ENCODE data around the gene SH3BP2. TPM values are rescaled to one million over a fixed set of nuclear protein-coding genes. Genes with fewer than 3 reads are reported as not detected.
A peak's percentile ranks its signal among the peaks of the same experiment; 100 is the strongest.

Gene SH3BP2
- total RNA-seq, 1 donor from 2014 or later = 85.3 TPM

GRCh38 chr4:2865196-2865780 is 72.4 kb downstream of the SH3BP2 start:
- H3K27me3 Mint-ChIP-seq (ENCODE audit: unreplicated experiment) = peaks cover 1% of the 10 kb centered on the region
- no peak for TF ChIP-seq CTCF (IDR thresholded peaks at IDR 0.05; ENCODE audit: partially characterized antibody, unreplicated experiment)
- H3K27ac Mint-ChIP-seq (ENCODE audit: unreplicated experiment) = no peak overlapping the region
- H3K36me3 Mint-ChIP-seq (ENCODE audit: unreplicated experiment) = no peaks in the 10 kb centered on the region
- no peak overlapping the region for H3K4me3 Mint-ChIP-seq (ENCODE audit: unreplicated experiment)
- no peak for DNase-seq
- peaks cover 5% of the 10 kb centered on the region for H3K9me3 Mint-ChIP-seq (ENCODE audit: unreplicated experiment)
- H3K4me1 Mint-ChIP-seq (ENCODE audit: low read depth, unreplicated experiment) = peaks cover 67% of the 10 kb centered on the region

GRCh38 chr4:2866160-2866861 is 73.4 kb downstream of the SH3BP2 start:
- Mint-ChIP-seq H3K27ac (ENCODE audit: unreplicated experiment) (peak overlapping the region; percentile 38), H3K27me3 (ENCODE audit: unreplicated experiment) (peaks cover 1% of the 10 kb centered on the region), H3K36me3 (ENCODE audit: unreplicated experiment) (no peaks in the 10 kb centered on the region), H3K4me1 (ENCODE audit: low read depth, unreplicated experiment) (peaks cover 64% of the 10 kb centered on the region), H3K9me3 (ENCODE audit: unreplicated experiment) (peaks cover 5% of the 10 kb centered on the region), H3K4me3 (ENCODE audit: unreplicated experiment) (no peak overlapping the region)
- TF ChIP-seq CTCF (IDR thresholded peaks at IDR 0.05; ENCODE audit: partially characterized antibody, unreplicated experiment) = no peak
- no peak for DNase-seq

DNA sequence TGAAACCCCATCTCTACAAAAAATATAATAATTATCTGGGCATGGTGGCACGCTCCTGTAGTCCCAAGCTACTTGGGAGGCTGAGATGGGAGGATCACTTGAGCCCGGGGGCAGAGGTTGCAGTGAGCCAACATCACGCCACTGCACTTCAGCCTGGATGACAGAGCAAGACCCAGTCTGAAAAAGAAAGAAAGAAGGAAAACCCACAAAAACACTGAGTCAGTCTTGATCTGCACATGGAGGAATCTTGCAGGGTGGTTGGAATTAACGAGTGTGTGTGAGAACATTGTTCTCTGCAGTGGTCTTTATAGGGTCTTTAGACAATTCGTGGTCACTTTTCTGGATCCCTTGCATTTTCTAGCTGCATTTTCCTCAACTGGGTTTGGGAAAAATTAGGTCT is 74.0 kb downstream of the SH3BP2 start:
- Mint-ChIP-seq H3K4me3 (ENCODE audit: unreplicated experiment) (peak overlapping the region; percentile 67), H3K4me1 (ENCODE audit: low read depth, unreplicated experiment) (peaks cover 67% of the 10 kb centered on the region), H3K27ac (ENCODE audit: unreplicated experiment) (peak overlapping the region; percentile 26), H3K27me3 (ENCODE audit: unreplicated experiment) (peaks cover 3% of the 10 kb centered on the region), H3K9me3 (ENCODE audit: unreplicated experiment) (peaks cover 7% of the 10 kb centered on the region), H3K36me3 (ENCODE audit: unreplicated experiment) (no peaks in the 10 kb centered on the region)
- no peak for DNase-seq
- no peak for TF ChIP-seq CTCF (IDR thresholded peaks at IDR 0.05; ENCODE audit: partially characterized antibody, unreplicated experiment)

GRCh38 chr4:2867758-2868491 is 75.0 kb downstream of the SH3BP2 start:
- TF ChIP-seq CTCF (IDR thresholded peaks at IDR 0.05; ENCODE audit: partially characterized antibody, unreplicated experiment) = no peak
- DNase-seq = no peak
- H3K36me3 Mint-ChIP-seq (ENCODE audit: unreplicated experiment) = no peaks in the 10 kb centered on the region
- peaks cover 64% of the 10 kb centered on the region for H3K4me1 Mint-ChIP-seq (ENCODE audit: low read depth, unreplicated experiment)
- peaks cover 5% of the 10 kb centered on the region for H3K27me3 Mint-ChIP-seq (ENCODE audit: unreplicated experiment)
- peak overlapping the region; percentile 80 for H3K27ac Mint-ChIP-seq (ENCODE audit: unreplicated experiment)
- peaks cover 8% of the 10 kb centered on the region for H3K9me3 Mint-ChIP-seq (ENCODE audit: unreplicated experiment)
- H3K4me3 Mint-ChIP-seq (ENCODE audit: unreplicated experiment) = peak overlapping the region; percentile 67
